GM23338 (cell line): Measurements from ENCODE around the gene UBAP1L. TPM values are rescaled to one million over a fixed set of nuclear protein-coding genes. Genes with fewer than 3 reads are reported as not detected.

Experiments used
- ATAC-seq: fragments of 200-7000 bp; cut with Tn5 transposase; 3 replicates; pipeline ENCODE4 v1.9.1; 2020
- DNase-seq: peaks from one replicate; pipeline ENCODE4 v3.0.0-alpha.2; 2015; ENCODE audit warnings: low spot score
- H2AFZ ChIP-seq: fragments of 200-600 bp; sonication (generic); 2 replicates; pipeline ENCODE4 v1.8.0; 2016; ENCODE audit warnings: antibody characterized with exemption, mild to moderate bottlenecking, moderate library complexity
- H3F3A ChIP-seq: fragments of 200-600 bp; sonication (generic); replicated peaks from 2 replicates; pipeline ENCODE4 v1.8.0; 2017; ENCODE audit warnings: antibody characterized with exemption, mixed run types, low read depth
- H3K27ac ChIP-seq: fragments of 200-600 bp; sonication (generic); 2 replicates; pipeline ENCODE4 v1.6.1; 2016; ENCODE audit warnings: low read depth
- H3K27me3 ChIP-seq: fragments of 200-600 bp; sonication (generic); 2 replicates; pipeline ENCODE4 v1.8.0; 2016; ENCODE audit warnings: mild to moderate bottlenecking, mixed run types, moderate library complexity; ENCODE audit not compliant: insufficient read depth
- H3K36me3 ChIP-seq: fragments of 200-600 bp; sonication (generic); 2 replicates; pipeline ENCODE4 v1.8.0; 2016; ENCODE audit warnings: mild to moderate bottlenecking; ENCODE audit not compliant: insufficient read depth
- H3K4me1 ChIP-seq: fragments of 200-600 bp; sonication (generic); 2 replicates; pipeline ENCODE4 v1.8.0; 2016; ENCODE audit warnings: mild to moderate bottlenecking, moderate library complexity; ENCODE audit not compliant: insufficient read depth
- H3K4me2 ChIP-seq: fragments of 200-600 bp; sonication (generic); 2 replicates; pipeline ENCODE4 v1.7.1; 2017; ENCODE audit warnings: mixed run types
- H3K4me3 ChIP-seq: fragments of 200-600 bp; sonication (generic); 2 replicates; pipeline ENCODE4 v1.6.1; 2016; ENCODE audit warnings: mixed run types
- H3K79me2 ChIP-seq: fragments of 200-600 bp; sonication (generic); replicated peaks from 2 replicates; pipeline ENCODE4 v1.8.0; 2017; ENCODE audit warnings: mild to moderate bottlenecking; ENCODE audit not compliant: insufficient read depth
- H3K9me2 ChIP-seq: fragments of 200-600 bp; sonication (generic); 2 replicates; pipeline ENCODE4 v1.8.0; 2017; ENCODE audit not compliant: insufficient read depth
- H4K20me1 ChIP-seq: fragments of 200-600 bp; sonication (generic); replicated peaks from 2 replicates; pipeline ENCODE4 v1.8.0; 2017; ENCODE audit warnings: mild to moderate bottlenecking; ENCODE audit not compliant: insufficient read depth
- H3K27ac Mint-ChIP-seq: 2 replicates; pipeline ENCODE4 v1.8.0; 2020; ENCODE audit warnings: inconsistent platforms, mild to moderate bottlenecking, moderate library complexity, mixed read lengths
- H3K27me3 Mint-ChIP-seq: 3 replicates; pipeline ENCODE4 v1.8.0; 2022; ENCODE audit warnings: low read depth, mild to moderate bottlenecking, moderate library complexity, mixed read lengths, inconsistent platforms; ENCODE audit not compliant: insufficient read depth, poor library complexity
- H3K36me3 Mint-ChIP-seq: 3 replicates; pipeline ENCODE4 v1.8.0; 2021; ENCODE audit warnings: low read depth, mild to moderate bottlenecking, inconsistent platforms, moderate library complexity, mixed read lengths
- H3K4me1 Mint-ChIP-seq: 3 replicates; pipeline ENCODE4 v1.8.0; 2020; ENCODE audit warnings: mild to moderate bottlenecking, inconsistent platforms, mixed read lengths
- H3K4me3 Mint-ChIP-seq: 3 replicates; pipeline ENCODE4 v1.8.0; 2021; ENCODE audit warnings: moderate library complexity, mild to moderate bottlenecking, inconsistent platforms, mixed read lengths
- H3K9me3 Mint-ChIP-seq: 3 replicates; pipeline ENCODE4 v1.8.0; 2020; ENCODE audit warnings: moderate library complexity, mild to moderate bottlenecking, inconsistent platforms, mixed read lengths
- CREB1 ChIP-seq: fragments of 250-450 bp; sonication (Bioruptor Pico); IDR thresholded peaks from 2 replicates; pipeline ENCODE4 v1.5.0; 2020; ENCODE audit warnings: low read depth, mild to moderate bottlenecking, moderate library complexity
- CTCF ChIP-seq, 2 experiments: fragments of 200-600 bp in 1 of 2; sonication (generic) in 1 of 2; conservative IDR thresholded peaks; 2 replicates each; pipeline versions ENCODE4 v1.5.1 to v1.6.1; 2016 to 2017; ENCODE audit warnings: antibody characterized with exemption in 2 of 2, low read depth in 2 of 2, mild to moderate bottlenecking in 2 of 2, moderate library complexity in 1 of 2
- ETS1 ChIP-seq: IDR thresholded peaks from 2 replicates; pipeline ENCODE4 v1.6.1; 2016; ENCODE audit warnings: antibody characterized with exemption
- EZH2 ChIP-seq: fragments of 200-600 bp; sonication (generic); IDR thresholded peaks from one replicate; pipeline ENCODE4 v1.8.0; 2017; ENCODE audit warnings: antibody characterized with exemption, mild to moderate bottlenecking, low read depth; ENCODE audit not compliant: unreplicated experiment
- EZH2phosphoT487 ChIP-seq: fragments of 200-600 bp; sonication (generic); IDR thresholded peaks from one replicate; pipeline ENCODE4 v1.8.1; 2018; ENCODE audit warnings: antibody characterized with exemption; ENCODE audit not compliant: unreplicated experiment
- JUNB ChIP-seq: IDR thresholded peaks from one replicate; pipeline ENCODE4 v1.6.1; 2016; ENCODE audit warnings: antibody characterized with exemption; ENCODE audit not compliant: unreplicated experiment
- NANOG ChIP-seq: IDR thresholded peaks from 2 replicates; pipeline ENCODE4 v1.6.1; 2016; ENCODE audit warnings: antibody characterized with exemption, borderline replicate concordance
- POLR2AphosphoS5 ChIP-seq: IDR thresholded peaks from 2 replicates; pipeline ENCODE4 v1.6.1; 2016; ENCODE audit warnings: antibody characterized with exemption, low read depth
- REST ChIP-seq: IDR thresholded peaks from one replicate; pipeline ENCODE4 v1.6.1; 2018; ENCODE audit warnings: antibody characterized with exemption; ENCODE audit not compliant: unreplicated experiment
- STAT1 ChIP-seq: IDR thresholded peaks from one replicate; pipeline ENCODE4 v1.6.1; 2016; ENCODE audit warnings: antibody characterized with exemption; ENCODE audit not compliant: unreplicated experiment
- ZNF114 ChIP-seq: fragments of 250-450 bp; sonication (Bioruptor Pico); IDR thresholded peaks from 2 replicates; pipeline ENCODE4 v1.5.0; 2020; ENCODE audit warnings: mild to moderate bottlenecking, moderate library complexity
- ZNF331 ChIP-seq: fragments of 250-450 bp; sonication (Bioruptor Pico); IDR thresholded peaks from 2 replicates; pipeline ENCODE4 v1.5.0; 2020; ENCODE audit warnings: low read depth, mild to moderate bottlenecking, moderate library complexity
- polyA plus RNA-seq: library from polyadenylated mRNA; unstranded; fragments of >200 nt; fragmentation: Nextera tagmentation; extraction: Ambion mirVana; gene quantifications from 2 replicates; pipeline ENCODE4 v1.2.1, GENCODE V29; 2016
- total RNA-seq: library from RNA; depleted of rRNA; stranded (reverse); fragments of >200 nt; shearing (Covaris generic); gene quantifications from 2 replicates; pipeline ENCODE4 v1.2.3, GENCODE V29; 2014

The UBAP1L gene
- total and polyA plus RNA-seq, 2 experiments from 2014 or later: 0.53 to 1.5 TPM

GRCh38 chr15:65087873-65088642 lies 26.9 kb downstream of the UBAP1L start:
- H3K27ac Mint-ChIP-seq: no peak overlapping the region
- H3K36me3 Mint-ChIP-seq: no peaks in the 10 kb centered on the region
- ATAC-seq (no peak), DNase-seq (no peak)
- TF ChIP-seq ETS1: no peak
- TF ChIP-seq ZNF114 (CRISPR knock-in tag): no peak
- peaks cover 25% of the 10 kb centered on the region for H3K4me1 ChIP-seq
- H3K36me3 ChIP-seq: no peaks in the 10 kb centered on the region
- no peaks in the 10 kb centered on the region for H4K20me1 ChIP-seq
- H3K4me3 ChIP-seq: no peak overlapping the region
- H3K9me3 Mint-ChIP-seq: no peaks in the 10 kb centered on the region
- H3K27ac ChIP-seq: no peak overlapping the region
- H2AFZ ChIP-seq: no peak overlapping the region
- H3F3A ChIP-seq: peaks cover 12% of the 10 kb centered on the region
- no peak overlapping the region for H3K4me3 Mint-ChIP-seq
- no peaks in the 10 kb centered on the region for H3K27me3 ChIP-seq
- H3K9me2 ChIP-seq: no peaks in the 10 kb centered on the region
- no peaks in the 10 kb centered on the region for H3K79me2 ChIP-seq
- no peak overlapping the region for H3K4me2 ChIP-seq
- H3K4me1 Mint-ChIP-seq: peaks cover 47% of the 10 kb centered on the region
- H3K27me3 Mint-ChIP-seq: peaks cover 12% of the 10 kb centered on the region

GRCh38 chr15:65087411-65087810 lies 27.6 kb downstream of the UBAP1L start:
- Histone ChIP-seq H3K4me3 (no peak overlapping the region), H3K4me2 (no peak overlapping the region), H3K27ac (no peak overlapping the region), H3K4me1 (peaks cover 32% of the 10 kb centered on the region), H3K36me3 (no peaks in the 10 kb centered on the region), H4K20me1 (no peaks in the 10 kb centered on the region), H3K9me2 (no peaks in the 10 kb centered on the region), H3K27me3 (no peaks in the 10 kb centered on the region), H3K79me2 (no peaks in the 10 kb centered on the region), H3F3A (peaks cover 15% of the 10 kb centered on the region), H2AFZ (0 out of 2 replicates have a peak overlapping the region, but pooled peaks have one; percentile 18)
- DNase-seq: no peak
- Mint-ChIP-seq H3K9me3 (no peaks in the 10 kb centered on the region), H3K27me3 (peaks cover 12% of the 10 kb centered on the region), H3K36me3 (no peaks in the 10 kb centered on the region), H3K4me3 (no peak overlapping the region), H3K27ac (no peak overlapping the region), H3K4me1 (peaks cover 53% of the 10 kb centered on the region)
- ATAC-seq: no peak
- no peak for TF ChIP-seq CREB1 (CRISPR knock-in tag)
- no peak for TF ChIP-seq STAT1
- TF ChIP-seq ZNF331: no peak
- no peak for TF ChIP-seq ZNF114 (CRISPR knock-in tag)
- no peak for TF ChIP-seq EZH2phosphoT487
- TF ChIP-seq JUNB: no peak
- no peak for TF ChIP-seq CTCF (conservative IDR thresholded peaks at IDR 0.05; ENCODE audit: low read depth in 2 of 2)
- TF ChIP-seq EZH2: no peak
- no peak for TF ChIP-seq POLR2AphosphoS5
- no peak for TF ChIP-seq ETS1
- TF ChIP-seq REST: no peak
- no peak for TF ChIP-seq NANOG
